Measurements from ENCODE around the gene RIPOR2.
"Not testable (repeated sequence)": the region's sequence is repeated elsewhere in the genome, so short reads cannot be mapped to it uniquely, and the experiment has no call there.

RIPOR2 gene

GRCh38 chr6:24761851-24762250, 173.9 kb downstream of the RIPOR2 start:
- no peak for TF ChIP-seq CTCF (IDR thresholded peaks at IDR 0.05)
- no peak for TF ChIP-seq ZFX (IDR thresholded peaks at IDR 0.05; ENCODE audit: borderline replicate concordance)
- no peak overlapping the region for H3K27ac ChIP-seq

GRCh38 chr6:24761193-24761835, 174.4 kb downstream of the RIPOR2 start:
- TF ChIP-seq ZFX (IDR thresholded peaks at IDR 0.05; ENCODE audit: borderline replicate concordance): no peak
- TF ChIP-seq CTCF (IDR thresholded peaks at IDR 0.05): no peak
- no peak overlapping the region for H3K27ac ChIP-seq

GRCh38 chr6:24760210-24760609, 175.6 kb downstream of the RIPOR2 start:
- H3K27ac ChIP-seq: no peak overlapping the region
- no peak for TF ChIP-seq ZFX (IDR thresholded peaks at IDR 0.05; ENCODE audit: borderline replicate concordance)
- TF ChIP-seq CTCF (IDR thresholded peaks at IDR 0.05): no peak

GRCh38 chr6:24759718-24760117, 176.0 kb downstream of the RIPOR2 start:
- no peak overlapping the region for H3K27ac ChIP-seq
- TF ChIP-seq ZFX (IDR thresholded peaks at IDR 0.05; ENCODE audit: borderline replicate concordance): no peak
- TF ChIP-seq CTCF (IDR thresholded peaks at IDR 0.05): no peak

DNA sequence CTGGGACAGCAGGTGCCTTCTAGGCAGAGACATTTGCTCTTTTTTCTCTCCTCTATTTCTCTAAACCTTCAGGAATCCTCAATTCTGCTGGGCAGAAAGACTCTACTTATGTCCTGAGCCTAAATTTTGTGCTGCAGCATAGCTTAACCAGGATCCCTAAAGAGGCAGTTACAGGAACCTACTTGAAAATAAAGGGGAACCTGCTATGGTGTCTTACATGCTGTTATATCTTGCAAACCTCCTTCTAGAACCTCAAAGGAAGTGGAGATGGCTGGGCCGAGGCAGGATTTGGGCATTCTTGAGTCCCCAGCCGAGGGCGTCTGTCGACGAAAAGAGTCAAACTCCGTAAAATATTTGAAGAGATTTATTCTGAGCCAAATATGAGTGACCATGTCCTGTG, 178.1 kb downstream of the RIPOR2 start:
- no peak overlapping the region for H3K27ac ChIP-seq
- TF ChIP-seq CTCF (IDR thresholded peaks at IDR 0.05) (no peak), ZFX (IDR thresholded peaks at IDR 0.05; ENCODE audit: borderline replicate concordance) (no peak)

DNA sequence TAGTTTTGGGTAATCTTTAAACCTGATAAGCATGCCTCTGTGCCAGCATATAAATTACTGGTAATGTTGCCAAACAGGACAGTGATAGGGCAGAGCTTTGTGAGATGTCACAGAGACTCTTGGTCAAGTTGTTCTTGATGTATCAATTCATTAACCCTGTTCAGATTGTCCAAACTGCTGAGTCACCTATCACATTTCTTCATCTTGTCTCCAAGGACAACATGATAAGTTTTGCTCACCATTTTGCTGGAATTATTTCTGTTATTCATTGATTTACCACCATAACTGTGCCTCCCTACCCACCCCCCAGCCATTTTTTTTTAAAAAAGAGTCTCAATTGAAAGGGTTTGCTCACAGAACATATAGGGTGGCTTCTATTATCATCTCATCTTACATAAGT, 180.5 kb downstream of the RIPOR2 start:
- H3K27ac ChIP-seq: no peak overlapping the region
- TF ChIP-seq ZFX (IDR thresholded peaks at IDR 0.05; ENCODE audit: borderline replicate concordance) (no peak), CTCF (IDR thresholded peaks at IDR 0.05) (no peak)

GRCh38 chr6:24754378-24754777, 181.4 kb downstream of the RIPOR2 start:
- H3K27ac ChIP-seq: not testable (repeated sequence)

Measured in 22Rv1 (cell line).